GM19324 (cell line): ENCODE measurements around the gene ENAH.

Experiments
- ATAC-seq: cut with Tn5 transposase; IDR thresholded peaks from one replicate; pipeline ENCODE4 v1.9.1; 2021; ENCODE audit warnings: mild to moderate bottlenecking, moderate library complexity; ENCODE audit not compliant: unreplicated experiment, low FRiP score

ENAH gene

GRCh38 chr1:225573216-225573615, 79.7 kb downstream of the ENAH start:
- ATAC-seq, result no peak

GRCh38 chr1:225572422-225572821, 80.5 kb downstream of the ENAH start:
- ATAC-seq, result no peak

- ATAC-seq, result no peak
Measured at GRCh38 chr1:225567789-225568188, 85.1 kb downstream of the ENAH start.

- no peak for ATAC-seq
Measured at GRCh38 chr1:225565847-225566246, 87.1 kb downstream of the ENAH start.

- ATAC-seq, result no peak
Measured at GRCh38 chr1:225561675-225562074, 91.2 kb downstream of the ENAH start.

GRCh38 chr1:225559902-225560301, 93.0 kb downstream of the ENAH start:
- ATAC-seq, result no peak

- ATAC-seq, result no peak
Measured at GRCh38 chr1:225559326-225559725, 93.6 kb downstream of the ENAH start.

GRCh38 chr1:225556694-225557093, 96.2 kb downstream of the ENAH start:
- ATAC-seq, result no peak

GRCh38 chr1:225555821-225556220, 97.1 kb downstream of the ENAH start:
- ATAC-seq, result no peak

- ATAC-seq, result no peak
Measured at GRCh38 chr1:225554216-225554812, 98.6 kb downstream of the ENAH start.

- ATAC-seq, result no peak
Measured at GRCh38 chr1:225549821-225550220, 103.1 kb downstream of the ENAH start.

- ATAC-seq, result no peak
Measured at GRCh38 chr1:225548140-225548857, 104.6 kb downstream of the ENAH start.

GRCh38 chr1:225545649-225546048, 107.3 kb downstream of the ENAH start:
- ATAC-seq, result no peak

GRCh38 chr1:225544924-225545323, 108.0 kb downstream of the ENAH start:
- no peak for ATAC-seq

- no peak for ATAC-seq
Measured at GRCh38 chr1:225544263-225544662, 108.7 kb downstream of the ENAH start.

GRCh38 chr1:225543350-225543749, 109.6 kb downstream of the ENAH start:
- no peak for ATAC-seq

- ATAC-seq, result no peak
Measured at GRCh38 chr1:225541383-225541782, 111.5 kb downstream of the ENAH start.

- no peak for ATAC-seq
Measured at GRCh38 chr1:225539575-225539974, 113.3 kb downstream of the ENAH start.

GRCh38 chr1:225539069-225539468, 113.9 kb downstream of the ENAH start:
- ATAC-seq, result no peak

GRCh38 chr1:225537554-225538251, 115.2 kb downstream of the ENAH start:
- ATAC-seq, result no peak

- no peak for ATAC-seq
Measured at GRCh38 chr1:225535280-225535679, 117.6 kb downstream of the ENAH start.

GRCh38 chr1:225534772-225535171, 118.2 kb downstream of the ENAH start:
- ATAC-seq, result no peak
